ENCODE data around the gene KIF26B. TPM values are rescaled to one million over a fixed set of nuclear protein-coding genes. Genes with fewer than 3 reads are reported as not detected.
"Not testable (repeated sequence)": the region's sequence is repeated elsewhere in the genome, so short reads cannot be mapped to it uniquely, and the experiment has no call there.

The KIF26B gene
- polyA plus RNA-seq, 1 donor (not counting 4 experiments of a cell fraction or from before 2014, with no cell fraction given), result 0.58 TPM

DNA sequence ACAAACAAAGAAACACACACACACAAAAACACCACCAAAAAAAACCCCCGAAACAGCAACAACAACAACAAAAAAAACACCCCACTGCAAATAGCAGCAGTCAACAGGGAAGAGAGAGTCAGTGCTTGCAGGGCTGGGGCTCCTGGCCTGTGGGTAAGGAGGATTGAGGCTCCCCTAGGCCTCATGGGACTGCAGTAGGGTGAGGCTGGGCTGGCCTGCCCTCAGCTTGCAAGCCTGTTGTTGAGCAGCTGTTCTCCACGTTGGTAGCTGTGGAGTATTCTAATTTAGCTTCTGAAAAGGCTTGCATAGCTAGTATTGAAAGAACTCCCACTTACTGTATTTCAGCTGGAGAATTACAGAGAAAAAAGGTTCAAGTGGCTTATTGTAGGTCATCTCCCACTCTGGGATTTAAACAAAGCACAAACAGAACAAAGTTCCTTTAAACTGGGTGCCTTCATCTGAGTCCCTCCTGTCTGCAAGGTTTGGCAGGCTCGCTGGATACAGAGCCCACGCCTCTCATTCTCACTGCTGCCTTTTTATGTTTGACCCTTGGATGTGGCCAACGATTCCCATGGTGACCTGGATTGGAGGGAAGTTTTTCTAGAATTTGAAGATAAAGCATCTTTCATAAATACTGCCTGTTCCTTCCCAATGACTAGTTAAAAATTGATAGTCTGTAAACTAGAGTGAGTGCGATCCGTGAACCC lies 247.2 kb downstream of the KIF26B start:
- H3K27me3 ChIP-seq (ENCODE audit: control insufficient read depth, extremely low read depth, insufficient read depth, low read length), result no peaks in the 10 kb centered on the region
- H3K9ac ChIP-seq (ENCODE audit: control insufficient read depth, extremely low read depth, insufficient read depth, low read length), result no peak overlapping the region
- no peak overlapping the region for H3K27ac ChIP-seq (ENCODE audit: control insufficient read depth, insufficient read depth, low read length)
- H3K4me1 ChIP-seq (ENCODE audit: control insufficient read depth, extremely low read depth, insufficient read depth, low read length), result no peaks in the 10 kb centered on the region
- no peak overlapping the region for H2AFZ ChIP-seq (ENCODE audit: control insufficient read depth, low read length)
- no peak for FAIRE-seq
- no peaks in the 10 kb centered on the region for H3K36me3 ChIP-seq (ENCODE audit: control insufficient read depth in 2 of 2, extremely low read depth in 1 of 2, insufficient read depth in 2 of 2, low read length in 2 of 2)
- no peaks in the 10 kb centered on the region for H4K20me1 ChIP-seq (ENCODE audit: control insufficient read depth, extremely low read depth, insufficient read depth, low read length)
- H3K9me1 ChIP-seq (ENCODE audit: control insufficient read depth, extremely low read depth, insufficient read depth, low read length), result no peaks in the 10 kb centered on the region
- dilution Hi-C loops (cut with MboI; ENCODE audit: extremely low pct_ligation_motif_present, low sequenced_read_pairs), result no loop called here
- H3K4me2 ChIP-seq (ENCODE audit: control insufficient read depth, extremely low read depth, insufficient read depth, low read depth, low read length), result no peak overlapping the region
- no peaks in the 10 kb centered on the region for H3K79me2 ChIP-seq (ENCODE audit: control insufficient read depth, insufficient read depth, low read length)
- no peaks in the 10 kb centered on the region for H3K9me3 ChIP-seq (ENCODE audit: control insufficient read depth, low read depth, low read length)
- TF ChIP-seq, protein P1, sequence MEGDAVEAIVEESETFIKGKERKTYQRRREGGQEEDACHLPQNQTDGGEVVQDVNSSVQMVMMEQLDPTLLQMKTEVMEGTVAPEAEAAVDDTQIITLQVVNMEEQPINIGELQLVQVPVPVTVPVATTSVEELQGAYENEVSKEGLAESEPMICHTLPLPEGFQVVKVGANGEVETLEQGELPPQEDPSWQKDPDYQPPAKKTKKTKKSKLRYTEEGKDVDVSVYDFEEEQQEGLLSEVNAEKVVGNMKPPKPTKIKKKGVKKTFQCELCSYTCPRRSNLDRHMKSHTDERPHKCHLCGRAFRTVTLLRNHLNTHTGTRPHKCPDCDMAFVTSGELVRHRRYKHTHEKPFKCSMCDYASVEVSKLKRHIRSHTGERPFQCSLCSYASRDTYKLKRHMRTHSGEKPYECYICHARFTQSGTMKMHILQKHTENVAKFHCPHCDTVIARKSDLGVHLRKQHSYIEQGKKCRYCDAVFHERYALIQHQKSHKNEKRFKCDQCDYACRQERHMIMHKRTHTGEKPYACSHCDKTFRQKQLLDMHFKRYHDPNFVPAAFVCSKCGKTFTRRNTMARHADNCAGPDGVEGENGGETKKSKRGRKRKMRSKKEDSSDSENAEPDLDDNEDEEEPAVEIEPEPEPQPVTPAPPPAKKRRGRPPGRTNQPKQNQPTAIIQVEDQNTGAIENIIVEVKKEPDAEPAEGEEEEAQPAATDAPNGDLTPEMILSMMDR (optimal IDR thresholded peaks at IDR 0.05 in 1 of 3, IDR thresholded peaks at IDR 0.05 in 1 of 3, conservative IDR thresholded peaks at IDR 0.05 in 1 of 3; ENCODE audit: extremely low read depth in 1 of 3, insufficient read depth in 2 of 3, low read length in 3 of 3), result no peak
- TF ChIP-seq EZH2 (IDR thresholded peaks at IDR 0.05; ENCODE audit: low read length), result no peak
- no peak for DNase-seq (ENCODE audit: low read depth, low spot score)
- no peak overlapping the region for H3K4me3 ChIP-seq (ENCODE audit: control insufficient read depth in 2 of 3, extremely low read depth in 1 of 3, insufficient read depth in 2 of 3, low read depth in 1 of 3, low read length in 3 of 3)

DNA sequence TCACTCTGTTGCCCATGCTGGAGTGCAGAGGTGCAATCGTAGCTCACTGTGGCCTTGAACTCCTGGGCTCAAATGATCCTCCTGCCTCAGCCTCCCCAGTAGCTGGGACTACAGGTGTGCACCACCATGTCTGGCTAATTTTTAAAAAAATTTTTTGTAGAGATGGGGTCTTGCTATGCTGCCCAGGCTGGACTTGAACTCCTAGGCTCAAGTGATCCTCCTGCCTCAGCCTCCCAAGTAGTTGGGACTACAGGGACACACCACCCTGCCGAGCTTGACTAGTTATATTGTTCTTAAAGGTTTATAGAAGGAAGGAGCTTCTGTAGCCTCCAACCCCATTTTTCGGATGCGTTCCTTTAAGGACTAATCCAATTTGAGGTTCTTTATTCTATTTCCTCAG lies 248.2 kb downstream of the KIF26B start:
- H3K27ac ChIP-seq (ENCODE audit: control insufficient read depth, insufficient read depth, low read length); FAIRE-seq; H3K36me3 ChIP-seq (ENCODE audit: control insufficient read depth in 2 of 2, extremely low read depth in 1 of 2, insufficient read depth in 2 of 2, low read length in 2 of 2); H3K4me1 ChIP-seq (ENCODE audit: control insufficient read depth, extremely low read depth, insufficient read depth, low read length); H2AFZ ChIP-seq (ENCODE audit: control insufficient read depth, low read length); H3K9me1 ChIP-seq (ENCODE audit: control insufficient read depth, extremely low read depth, insufficient read depth, low read length); H3K27me3 ChIP-seq (ENCODE audit: control insufficient read depth, extremely low read depth, insufficient read depth, low read length); H4K20me1 ChIP-seq (ENCODE audit: control insufficient read depth, extremely low read depth, insufficient read depth, low read length); DNase-seq (ENCODE audit: low read depth, low spot score); H3K4me2 ChIP-seq (ENCODE audit: control insufficient read depth, extremely low read depth, insufficient read depth, low read depth, low read length); H3K9ac ChIP-seq (ENCODE audit: control insufficient read depth, extremely low read depth, insufficient read depth, low read length); H3K4me3 ChIP-seq (ENCODE audit: control insufficient read depth in 2 of 3, extremely low read depth in 1 of 3, insufficient read depth in 2 of 3, low read depth in 1 of 3, low read length in 3 of 3); H3K9me3 ChIP-seq (ENCODE audit: control insufficient read depth, low read depth, low read length); H3K79me2 ChIP-seq (ENCODE audit: control insufficient read depth, insufficient read depth, low read length); dilution Hi-C loops (cut with MboI; ENCODE audit: extremely low pct_ligation_motif_present, low sequenced_read_pairs): not testable (repeated sequence)

DNA sequence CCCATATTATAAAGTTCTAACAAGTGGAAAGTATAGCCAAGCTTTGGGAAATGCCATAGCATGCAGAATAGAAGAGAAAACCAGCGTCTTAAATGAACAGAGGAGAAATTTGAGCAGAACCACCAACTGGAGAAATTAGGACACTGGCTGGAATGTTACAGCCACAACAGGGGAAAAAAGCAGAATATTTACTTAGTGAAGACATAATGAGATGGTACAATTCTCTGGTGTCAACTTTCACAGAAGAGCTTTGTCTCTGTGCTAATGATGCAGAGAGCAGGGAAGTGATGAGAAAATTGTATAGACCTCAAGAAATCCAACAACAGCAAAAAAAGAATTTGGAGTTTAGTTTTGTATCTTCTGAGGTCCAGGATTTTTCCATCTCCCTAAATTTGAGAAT lies 249.7 kb downstream of the KIF26B start:
- no peaks in the 10 kb centered on the region for H3K79me2 ChIP-seq (ENCODE audit: control insufficient read depth, insufficient read depth, low read length)
- no peak overlapping the region for H3K9ac ChIP-seq (ENCODE audit: control insufficient read depth, extremely low read depth, insufficient read depth, low read length)
- H3K4me3 ChIP-seq (ENCODE audit: control insufficient read depth in 2 of 3, extremely low read depth in 1 of 3, insufficient read depth in 2 of 3, low read depth in 1 of 3, low read length in 3 of 3), result no peak overlapping the region
- no peaks in the 10 kb centered on the region for H3K36me3 ChIP-seq (ENCODE audit: control insufficient read depth in 2 of 2, extremely low read depth in 1 of 2, insufficient read depth in 2 of 2, low read length in 2 of 2)
- dilution Hi-C loops (cut with MboI; ENCODE audit: extremely low pct_ligation_motif_present, low sequenced_read_pairs), result no loop called here
- FAIRE-seq (no peak), DNase-seq (ENCODE audit: low read depth, low spot score) (no peak)
- H3K4me2 ChIP-seq (ENCODE audit: control insufficient read depth, extremely low read depth, insufficient read depth, low read depth, low read length), result no peak overlapping the region
- no peak overlapping the region for H3K27ac ChIP-seq (ENCODE audit: control insufficient read depth, insufficient read depth, low read length)
- no peaks in the 10 kb centered on the region for H3K4me1 ChIP-seq (ENCODE audit: control insufficient read depth, extremely low read depth, insufficient read depth, low read length)
- no peaks in the 10 kb centered on the region for H3K9me3 ChIP-seq (ENCODE audit: control insufficient read depth, low read depth, low read length)
- no peaks in the 10 kb centered on the region for H3K27me3 ChIP-seq (ENCODE audit: control insufficient read depth, extremely low read depth, insufficient read depth, low read length)
- H2AFZ ChIP-seq (ENCODE audit: control insufficient read depth, low read length), result no peak overlapping the region
- no peaks in the 10 kb centered on the region for H3K9me1 ChIP-seq (ENCODE audit: control insufficient read depth, extremely low read depth, insufficient read depth, low read length)
- TF ChIP-seq EZH2 (IDR thresholded peaks at IDR 0.05; ENCODE audit: low read length), result no peak
- TF ChIP-seq, protein P1 (optimal IDR thresholded peaks at IDR 0.05 in 1 of 3, IDR thresholded peaks at IDR 0.05 in 1 of 3, conservative IDR thresholded peaks at IDR 0.05 in 1 of 3; ENCODE audit: extremely low read depth in 1 of 3, insufficient read depth in 2 of 3, low read length in 3 of 3), result no peak
- no peaks in the 10 kb centered on the region for H4K20me1 ChIP-seq (ENCODE audit: control insufficient read depth, extremely low read depth, insufficient read depth, low read length)
